Posterior cingulate gyrus (tissue), 11 donors: ENCODE data around the gene UNC13A.
A peak's percentile ranks its signal among the peaks of the same experiment; 100 is the strongest.

ENCODE experiments used
- DNase-seq, 10 donors: peaks; one replicate each; pipeline versions ENCODE4 v3.0.0 to v3.0.0-alpha.2; 2020 to 2021; ENCODE audit warnings: mixed read lengths in 3 of 10
- intact Hi-C: fragments of 100-400 bp; cut with DNase I; formaldehyde crosslinking; loops from one replicate; pipeline ENCODE4 v1.15.1; 2023

UNC13A gene

GRCh38 chr19:17711851-17712250, 23.7 kb upstream of the UNC13A start:
- intact Hi-C loops: no loop called here
- DNase-seq: no peak

- peak; percentile 53 to 97 (median 75) for DNase-seq
- intact Hi-C loops: no loop called here
Observed at GRCh38 chr19:17706750-17707181, 18.6 kb upstream of the UNC13A start.

- peak in 8 of 10 donors; percentile 64 to 92 (median 69) for DNase-seq
- intact Hi-C loops: loop anchor here (1.0 to 5.0 kb wide), 3 partner anchors 62 to 153 kb away; partner anchors contain the start of gene RPL18A
Observed at GRCh38 chr19:17703824-17704463, 15.8 kb upstream of the UNC13A start.

GRCh38 chr19:17695198-17695597, 7.0 kb upstream of the UNC13A start:
- no peak for DNase-seq
- intact Hi-C loops: no loop called here

- DNase-seq: peak in 1 of 10 donors; percentile 22
- intact Hi-C loops: no loop called here
Observed at GRCh38 chr19:17692566-17692965, 4.4 kb upstream of the UNC13A start.

GRCh38 chr19:17688853-17689595, 870 bp upstream of the UNC13A start:
- peak in 1 of 10 donors; percentile 52 for DNase-seq
- intact Hi-C loops: no loop called here

- intact Hi-C loops: no loop called here
Observed at GRCh38 chr19:17687141-17687856, 855 bp downstream of the UNC13A start.

GRCh38 chr19:17686592-17687024, 1.5 kb downstream of the UNC13A start:
- intact Hi-C loops: no loop called here
- peak in 6 of 10 donors; percentile 44 to 92 (median 74) for DNase-seq

More at GRCh38 chr19:17687141-17687856, 855 bp downstream of the UNC13A start:
- DNase-seq: peak in 1 of 10 donors; percentile 77

GRCh38 chr19:17686023-17686521, 2.1 kb downstream of the UNC13A start:
- intact Hi-C loops: no loop called here
- peak in 5 of 10 donors; percentile 29 to 92 (median 55) for DNase-seq

GRCh38 chr19:17685451-17686022, 2.6 kb downstream of the UNC13A start:
- intact Hi-C loops: no loop called here
- peak in 2 of 10 donors; percentile 35 to 86 for DNase-seq

GRCh38 chr19:17684256-17684655, 3.9 kb downstream of the UNC13A start:
- DNase-seq: peak in 1 of 10 donors; percentile 0
- intact Hi-C loops: no loop called here

- DNase-seq: no peak
- intact Hi-C loops: no loop called here
Observed at GRCh38 chr19:17683078-17683477, 5.1 kb downstream of the UNC13A start.

GRCh38 chr19:17682273-17682672, 5.9 kb downstream of the UNC13A start:
- intact Hi-C loops: no loop called here
- no peak for DNase-seq

GRCh38 chr19:17681505-17682125, 6.5 kb downstream of the UNC13A start:
- no peak for DNase-seq
- intact Hi-C loops: no loop called here

GRCh38 chr19:17680230-17680722, 7.9 kb downstream of the UNC13A start:
- peak in 7 of 10 donors; percentile 32 to 93 (median 52) for DNase-seq
- intact Hi-C loops: no loop called here

GRCh38 chr19:17679526-17680229, 8.5 kb downstream of the UNC13A start:
- intact Hi-C loops: no loop called here
- no peak for DNase-seq

GRCh38 chr19:17678836-17679235, 9.3 kb downstream of the UNC13A start:
- no peak for DNase-seq
- intact Hi-C loops: no loop called here

- intact Hi-C loops: no loop called here
- peak in 1 of 10 donors; percentile 13 for DNase-seq
Observed at GRCh38 chr19:17677002-17677401, 11.2 kb downstream of the UNC13A start.

- peak in 1 of 10 donors; percentile 22 for DNase-seq
- intact Hi-C loops: no loop called here
Observed at GRCh38 chr19:17676295-17676694, 11.9 kb downstream of the UNC13A start.
